GM21737 (cell line): ENCODE data around the gene MAN1A2.

ENCODE experiments used
- ATAC-seq: cut with Tn5 transposase; IDR thresholded peaks from one replicate; pipeline ENCODE4 v1.9.1; 2021; ENCODE audit warnings: mild to moderate bottlenecking, moderate library complexity; ENCODE audit not compliant: unreplicated experiment

The MAN1A2 gene

GRCh38 chr1:117573386-117574023 lies 206.3 kb downstream of the MAN1A2 start:
- no peak for ATAC-seq

GRCh38 chr1:117574161-117574835 lies 207.0 kb downstream of the MAN1A2 start:
- no peak for ATAC-seq

- ATAC-seq: no peak
Observed at GRCh38 chr1:117575586-117576225, 208.5 kb downstream of the MAN1A2 start.

GRCh38 chr1:117576236-117576635 lies 209.0 kb downstream of the MAN1A2 start:
- no peak for ATAC-seq

GRCh38 chr1:117577191-117577885 lies 210.1 kb downstream of the MAN1A2 start:
- ATAC-seq: no peak

GRCh38 chr1:117578466-117578865 lies 211.2 kb downstream of the MAN1A2 start:
- ATAC-seq: no peak
